Upper lobe of right lung (tissue), 1 donor: ENCODE data around the gene SEPTIN8. TPM values are rescaled to one million over a fixed set of nuclear protein-coding genes. Genes with fewer than 3 reads are reported as not detected.

Source experiments
- ATAC-seq: fragments of 200-7000 bp; cut with Tn5 transposase; one replicate; pipeline ENCODE4 v1.9.1; 2020; ENCODE audit warnings: mild to moderate bottlenecking, moderate library complexity
- DNase-seq: peaks from one replicate; pipeline ENCODE4 v3.0.0-alpha.2; 2020
- H3K27ac ChIP-seq: fragments of 200-600 bp; one replicate; pipeline ENCODE4 v1.8.0; 2022
- H3K27me3 ChIP-seq: fragments of 200-600 bp; one replicate; pipeline ENCODE4 v1.8.0; 2022; ENCODE audit warnings: mild to moderate bottlenecking
- H3K36me3 ChIP-seq: fragments of 200-600 bp; one replicate; pipeline ENCODE4 v1.8.0; 2022
- H3K4me1 ChIP-seq: fragments of 200-600 bp; one replicate; pipeline ENCODE4 v1.8.0; 2022
- H3K4me3 ChIP-seq: fragments of 200-600 bp; one replicate; pipeline ENCODE4 v1.8.0; 2022; ENCODE audit warnings: mild to moderate bottlenecking
- H3K9me3 ChIP-seq: fragments of 200-600 bp; one replicate; pipeline ENCODE4 v1.8.0; 2022
- intact Hi-C: fragments of 100-400 bp; cut with DNase I; formaldehyde crosslinking; loops from one replicate; pipeline ENCODE4 v1.11.0; 2022
- total RNA-seq: library from RNA; stranded (reverse); fragmentation: NEBNext Ultra II Directional; extraction: Animal tissue kit (Norgen Biotek cat#: 25700); gene quantifications from one replicate; pipeline ENCODE4 v1.2.1, GENCODE V29; 2021
- TF ChIP-seq, protein P1 (sequence below): fragments of 200-600 bp; IDR thresholded peaks from one replicate; pipeline ENCODE4 v1.8.0; 2022; ENCODE audit warnings: antibody characterized with exemption
- donor health status: DM: no; HTN: yes; CAD: no; lungs with severe emphysema.

Gene SEPTIN8
- total RNA-seq, 1 donor from 2014 or later, result 42.6 TPM

- H3K9me3 ChIP-seq, result no peaks in the 10 kb centered on the region
- DNase-seq, result no peak
- TF ChIP-seq, protein P1, sequence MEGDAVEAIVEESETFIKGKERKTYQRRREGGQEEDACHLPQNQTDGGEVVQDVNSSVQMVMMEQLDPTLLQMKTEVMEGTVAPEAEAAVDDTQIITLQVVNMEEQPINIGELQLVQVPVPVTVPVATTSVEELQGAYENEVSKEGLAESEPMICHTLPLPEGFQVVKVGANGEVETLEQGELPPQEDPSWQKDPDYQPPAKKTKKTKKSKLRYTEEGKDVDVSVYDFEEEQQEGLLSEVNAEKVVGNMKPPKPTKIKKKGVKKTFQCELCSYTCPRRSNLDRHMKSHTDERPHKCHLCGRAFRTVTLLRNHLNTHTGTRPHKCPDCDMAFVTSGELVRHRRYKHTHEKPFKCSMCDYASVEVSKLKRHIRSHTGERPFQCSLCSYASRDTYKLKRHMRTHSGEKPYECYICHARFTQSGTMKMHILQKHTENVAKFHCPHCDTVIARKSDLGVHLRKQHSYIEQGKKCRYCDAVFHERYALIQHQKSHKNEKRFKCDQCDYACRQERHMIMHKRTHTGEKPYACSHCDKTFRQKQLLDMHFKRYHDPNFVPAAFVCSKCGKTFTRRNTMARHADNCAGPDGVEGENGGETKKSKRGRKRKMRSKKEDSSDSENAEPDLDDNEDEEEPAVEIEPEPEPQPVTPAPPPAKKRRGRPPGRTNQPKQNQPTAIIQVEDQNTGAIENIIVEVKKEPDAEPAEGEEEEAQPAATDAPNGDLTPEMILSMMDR, result no peak
- intact Hi-C loops, result no loop called here
- H3K4me1 ChIP-seq, result no peaks in the 10 kb centered on the region
- no peaks in the 10 kb centered on the region for H3K36me3 ChIP-seq
- no peak overlapping the region for H3K4me3 ChIP-seq
- no peak overlapping the region for H3K27ac ChIP-seq
- peaks cover 15% of the 10 kb centered on the region for H3K27me3 ChIP-seq
- ATAC-seq, result no peak
These were observed 25.1 kb upstream of the SEPTIN8 start for GRCh38 chr5:132802044-132802684.

- intact Hi-C loops, result no loop called here
- Histone ChIP-seq H3K4me3 (no peak overlapping the region), H3K9me3 (no peaks in the 10 kb centered on the region), H3K36me3 (no peaks in the 10 kb centered on the region), H3K27me3 (peaks cover 10% of the 10 kb centered on the region), H3K4me1 (no peaks in the 10 kb centered on the region), H3K27ac (no peak overlapping the region)
- TF ChIP-seq, protein P1, result no peak
- ATAC-seq (no peak), DNase-seq (no peak)
These were observed 23.5 kb upstream of the SEPTIN8 start for GRCh38 chr5:132800545-132800944.

GRCh38 chr5:132799392-132799791, 22.4 kb upstream of the SEPTIN8 start:
- Histone ChIP-seq H3K9me3 (no peaks in the 10 kb centered on the region), H3K4me3 (no peak overlapping the region), H3K27me3 (peaks cover 10% of the 10 kb centered on the region), H3K27ac (no peak overlapping the region), H3K4me1 (no peaks in the 10 kb centered on the region), H3K36me3 (no peaks in the 10 kb centered on the region)
- DNase-seq (no peak), ATAC-seq (no peak)
- TF ChIP-seq, protein P1, result no peak
- intact Hi-C loops, result no loop called here

DNA sequence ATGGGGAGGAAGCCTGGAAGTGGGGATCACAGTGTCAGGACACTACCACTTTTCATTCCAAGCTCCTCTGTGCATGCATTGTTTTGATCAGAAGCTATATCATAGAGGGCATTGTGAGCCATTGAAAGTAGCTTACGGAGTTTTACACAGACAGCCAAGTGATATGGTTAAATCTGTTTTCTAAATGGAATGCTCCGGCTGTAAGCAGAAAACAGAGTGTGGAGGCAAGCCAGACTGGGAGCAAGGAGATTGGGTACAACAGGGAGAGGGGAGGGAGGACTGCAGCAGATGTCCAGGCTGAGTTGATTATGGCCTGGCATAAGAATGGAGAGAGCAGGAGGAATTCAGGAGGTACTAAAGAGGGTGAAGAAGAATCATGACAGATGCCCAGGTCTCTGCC, 20.6 kb upstream of the SEPTIN8 start:
- DNase-seq, result no peak
- no peaks in the 10 kb centered on the region for H3K4me1 ChIP-seq
- no peak overlapping the region for H3K4me3 ChIP-seq
- ATAC-seq, result no peak
- H3K27me3 ChIP-seq, result peaks cover 7% of the 10 kb centered on the region
- intact Hi-C loops, result no loop called here
- H3K27ac ChIP-seq, result no peak overlapping the region
- TF ChIP-seq, protein P1, result no peak
- H3K9me3 ChIP-seq, result no peaks in the 10 kb centered on the region
- no peaks in the 10 kb centered on the region for H3K36me3 ChIP-seq

DNA sequence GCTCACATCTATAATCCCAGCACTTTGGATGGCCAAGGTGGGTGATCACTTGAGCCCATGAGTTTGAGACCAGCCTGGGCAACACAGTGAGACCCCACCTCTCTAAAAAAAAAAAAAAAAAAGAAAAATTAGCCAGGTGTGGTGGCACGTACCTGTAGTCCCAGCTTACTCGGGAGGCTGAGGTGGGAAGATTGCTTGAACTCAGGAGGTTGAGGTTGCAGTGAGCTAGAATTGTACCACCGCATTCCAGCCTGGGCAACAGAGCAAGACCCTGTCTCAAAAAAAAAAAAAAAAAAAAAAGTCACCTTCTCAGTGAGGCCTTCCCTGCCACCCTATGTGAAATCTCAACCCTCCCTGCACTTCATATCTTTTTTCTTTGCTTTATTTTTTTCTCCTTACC, 14.0 kb upstream of the SEPTIN8 start:
- Histone ChIP-seq H3K4me3 (no peak overlapping the region), H3K27ac (no peak overlapping the region), H3K36me3 (no peaks in the 10 kb centered on the region), H3K27me3 (no peaks in the 10 kb centered on the region), H3K9me3 (no peaks in the 10 kb centered on the region), H3K4me1 (no peaks in the 10 kb centered on the region)
- intact Hi-C loops, result no loop called here
- no peak for DNase-seq
- TF ChIP-seq, protein P1, result no peak
- no peak for ATAC-seq
